DOHH2 (cell line): Measurements from ENCODE around the gene PLXNC1.

Experiments used
- H3F3A ChIP-seq: fragments of 200-600 bp; sonication (generic), shearing (Covaris generic); 2 replicates; pipeline ENCODE4 v1.6.0; 2016; ENCODE audit warnings: antibody characterized with exemption, mild to moderate bottlenecking; ENCODE audit not compliant: control insufficient read depth, insufficient read depth
- H3K27ac ChIP-seq: fragments of 200-600 bp; sonication (generic); 2 replicates; pipeline ENCODE4 v1.5.1; 2014; ENCODE audit warnings: low read depth, mild to moderate bottlenecking, low read length, moderate library complexity
- H3K27me3 ChIP-seq: fragments of 200-600 bp; sonication (generic); 2 replicates; pipeline ENCODE4 v1.6.1; 2014; ENCODE audit warnings: mild to moderate bottlenecking, low read length, mixed read lengths; ENCODE audit not compliant: control insufficient read depth
- H3K36me3 ChIP-seq: fragments of 200-600 bp; sonication (generic); 2 replicates; pipeline ENCODE4 v1.6.1; 2014; ENCODE audit warnings: mild to moderate bottlenecking, low read length, moderate library complexity, mixed read lengths; ENCODE audit not compliant: control insufficient read depth
- H3K4me1 ChIP-seq: fragments of 200-600 bp; sonication (generic); 2 replicates; pipeline ENCODE4 v1.6.1; 2014; ENCODE audit warnings: mild to moderate bottlenecking, low read length, mixed read lengths; ENCODE audit not compliant: control insufficient read depth
- H3K4me2 ChIP-seq: fragments of 200-600 bp; sonication (generic); 2 replicates; pipeline ENCODE4 v1.6.0; 2014; ENCODE audit warnings: mild to moderate bottlenecking, low read length, moderate library complexity
- H3K4me3 ChIP-seq: fragments of 200-600 bp; sonication (generic); 2 replicates; pipeline ENCODE4 v1.5.1; 2014; ENCODE audit warnings: mild to moderate bottlenecking, low read length, mixed read lengths
- H3K79me2 ChIP-seq: fragments of 200-600 bp; sonication (generic); 2 replicates; pipeline ENCODE4 v1.6.1; 2014; ENCODE audit warnings: mild to moderate bottlenecking, low read length, mixed read lengths; ENCODE audit not compliant: control insufficient read depth
- H3K9me2 ChIP-seq: fragments of 200-600 bp; sonication (generic); replicated peaks from 2 replicates; pipeline ENCODE4 v1.6.1; 2014; ENCODE audit warnings: mild to moderate bottlenecking, low read length, mixed read lengths; ENCODE audit not compliant: control insufficient read depth
- H3K9me3 ChIP-seq: fragments of 200-600 bp; sonication (generic); 2 replicates; pipeline ENCODE4 v1.6.1; 2014; ENCODE audit warnings: antibody characterized with exemption, low read length, mixed read lengths; ENCODE audit not compliant: control insufficient read depth, insufficient read depth
- H4K20me1 ChIP-seq: fragments of 200-600 bp; sonication (generic); 2 replicates; pipeline ENCODE4 v1.6.0; 2014; ENCODE audit warnings: low read depth, mild to moderate bottlenecking, antibody characterized with exemption, low read length, moderate library complexity; ENCODE audit not compliant: control insufficient read depth, insufficient read depth
- CTCF ChIP-seq: fragments of 200-600 bp; sonication (generic); IDR thresholded peaks from one replicate; pipeline ENCODE4 v1.5.1; 2014; ENCODE audit warnings: antibody characterized with exemption, mild to moderate bottlenecking, low read depth, low read length; ENCODE audit not compliant: poor library complexity, severe bottlenecking
- EZH2phosphoT487 ChIP-seq: fragments of 200-600 bp; sonication (generic); IDR thresholded peaks from 2 replicates; pipeline ENCODE4 v1.6.1; 2017; ENCODE audit warnings: borderline replicate concordance, mild to moderate bottlenecking, antibody characterized with exemption, low read length, moderate library complexity, mixed read lengths

The PLXNC1 gene

DNA sequence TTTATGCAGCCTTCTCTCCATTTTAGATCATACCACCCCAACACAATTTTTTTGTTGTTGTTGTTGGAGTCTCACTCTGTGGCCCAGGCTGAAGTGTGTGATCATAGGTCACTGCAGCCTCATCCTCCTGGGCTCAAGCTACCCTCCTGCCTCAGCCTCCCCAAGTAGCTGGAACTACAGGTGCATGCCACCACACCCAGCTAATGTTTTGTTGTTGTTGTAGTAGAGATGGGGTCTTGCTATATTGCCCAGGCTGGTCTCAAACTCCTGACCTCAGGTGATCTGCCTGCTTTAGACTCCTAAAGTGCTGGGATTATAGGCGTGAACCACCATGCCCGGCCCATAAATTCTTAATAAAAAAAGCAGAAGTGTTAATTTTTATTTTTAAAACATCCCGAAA, 111.6 kb downstream of the PLXNC1 start:
- Histone ChIP-seq H3F3A (peaks cover 15% of the 10 kb centered on the region), H3K4me2 (no peak overlapping the region), H3K27me3 (no peaks in the 10 kb centered on the region), H3K9me3 (no peaks in the 10 kb centered on the region), H3K36me3 (no peaks in the 10 kb centered on the region), H3K79me2 (no peaks in the 10 kb centered on the region), H3K4me3 (no peak overlapping the region), H3K9me2 (no peaks in the 10 kb centered on the region), H3K4me1 (peaks cover 41% of the 10 kb centered on the region), H4K20me1 (no peaks in the 10 kb centered on the region), H3K27ac (no peak overlapping the region)
- no peak for TF ChIP-seq CTCF
- TF ChIP-seq EZH2phosphoT487: no peak

- Histone ChIP-seq H3K4me2 (no peak overlapping the region), H3F3A (peaks cover 15% of the 10 kb centered on the region), H3K4me3 (no peak overlapping the region), H4K20me1 (no peaks in the 10 kb centered on the region), H3K36me3 (no peaks in the 10 kb centered on the region), H3K27me3 (no peaks in the 10 kb centered on the region), H3K27ac (no peak overlapping the region), H3K4me1 (peaks cover 41% of the 10 kb centered on the region), H3K9me3 (no peaks in the 10 kb centered on the region), H3K9me2 (no peaks in the 10 kb centered on the region), H3K79me2 (no peaks in the 10 kb centered on the region)
- TF ChIP-seq EZH2phosphoT487 (no peak), CTCF (no peak)
Measured at GRCh38 chr12:94260717-94261116, 112.3 kb downstream of the PLXNC1 start.

DNA sequence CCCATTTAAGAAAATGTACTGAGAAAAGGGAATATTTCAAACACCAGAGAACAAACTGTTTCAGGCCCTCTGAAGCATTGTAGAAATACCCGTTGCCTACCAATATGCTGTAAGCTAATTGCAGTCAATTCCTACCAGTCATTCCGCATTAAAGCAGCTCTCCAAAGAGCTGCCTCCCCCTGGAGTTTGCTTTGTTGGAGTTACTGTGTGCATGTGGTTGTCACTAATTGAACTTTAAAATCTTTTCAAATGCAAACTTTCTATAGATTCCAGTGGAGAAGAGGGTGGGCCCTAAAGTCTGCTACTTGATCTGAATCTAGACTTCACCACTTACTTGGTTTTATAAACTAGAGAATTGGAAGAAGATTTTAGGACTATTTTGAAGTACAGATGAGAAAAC, 112.7 kb downstream of the PLXNC1 start:
- TF ChIP-seq CTCF (no peak), EZH2phosphoT487 (no peak)
- H3K9me2 ChIP-seq: no peaks in the 10 kb centered on the region
- no peak overlapping the region for H3K4me3 ChIP-seq
- H3F3A ChIP-seq: peaks cover 15% of the 10 kb centered on the region
- H3K27ac ChIP-seq: no peak overlapping the region
- H4K20me1 ChIP-seq: no peaks in the 10 kb centered on the region
- no peaks in the 10 kb centered on the region for H3K36me3 ChIP-seq
- no peaks in the 10 kb centered on the region for H3K27me3 ChIP-seq
- no peaks in the 10 kb centered on the region for H3K79me2 ChIP-seq
- no peaks in the 10 kb centered on the region for H3K9me3 ChIP-seq
- H3K4me1 ChIP-seq: peaks cover 41% of the 10 kb centered on the region
- H3K4me2 ChIP-seq: no peak overlapping the region

DNA sequence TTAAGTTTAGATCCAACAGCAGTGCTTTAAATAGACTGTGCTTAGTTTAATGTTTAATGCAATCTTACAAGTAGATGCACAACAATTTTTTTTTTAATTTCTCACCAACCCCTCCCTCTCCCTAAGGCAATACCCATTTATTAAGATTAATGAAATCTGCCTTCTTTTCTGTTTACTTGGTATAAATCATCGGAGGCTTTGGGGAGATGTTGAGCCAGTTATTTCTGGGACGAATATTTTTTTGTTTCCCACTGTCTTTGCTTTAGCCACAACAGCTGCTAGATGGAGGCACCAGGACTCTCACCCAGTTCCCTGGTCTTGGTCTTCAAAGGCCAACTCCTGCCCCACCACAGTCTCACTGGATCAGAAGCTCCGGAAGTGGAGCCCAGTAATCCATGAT, 113.4 kb downstream of the PLXNC1 start:
- TF ChIP-seq CTCF (no peak), EZH2phosphoT487 (no peak)
- H3K36me3 ChIP-seq: no peaks in the 10 kb centered on the region
- H3K4me3 ChIP-seq: peak overlapping the region; percentile 68
- peak overlapping the region; percentile 64 for H3K4me2 ChIP-seq
- H3K4me1 ChIP-seq: peaks cover 41% of the 10 kb centered on the region
- no peak overlapping the region for H3K27ac ChIP-seq
- no peaks in the 10 kb centered on the region for H3K9me2 ChIP-seq
- no peaks in the 10 kb centered on the region for H3K27me3 ChIP-seq
- no peaks in the 10 kb centered on the region for H3K9me3 ChIP-seq
- no peaks in the 10 kb centered on the region for H4K20me1 ChIP-seq
- H3F3A ChIP-seq: peaks cover 14% of the 10 kb centered on the region
- no peaks in the 10 kb centered on the region for H3K79me2 ChIP-seq
